Endothelial cell of umbilical vein (primary cell): Measurements from ENCODE around the gene RBM5. TPM values are rescaled to one million over a fixed set of nuclear protein-coding genes. Genes with fewer than 3 reads are reported as not detected.

ENCODE experiments used
- BruUV-seq: library from RNA; stranded (reverse); fragments of 400-500 nt; replicated peaks from 2 replicates; lab custom pipeline; 2021; lab: Mats Ljungman, UMichigan
- CTCF ChIA-PET: fragments of 300-600, 350-600 bp; sonication (Branson Sonifier 250); formaldehyde crosslinking; loops from one replicate; lab custom pipeline; 2021; ENCODE audit warnings: antibody characterized with exemption, inconsistent platforms; lab: Charles Lee
- POLR2A ChIA-PET: fragments of 300-600, 350-600 bp; sonication (Branson Sonifier 250); formaldehyde crosslinking; loops from one replicate; lab custom pipeline; 2021; ENCODE audit warnings: antibody characterized with exemption, inconsistent platforms; lab: Charles Lee
- DNase-seq: peaks from one replicate; pipeline ENCODE4 v3.0.0-alpha.2; 2011; ENCODE audit warnings: low read depth, low spot score
- FAIRE-seq: peaks from 2 replicates; lab custom pipeline; 2011; peaks lifted over from hg19 to GRCh38; lab: Jason Lieb, UNC
- H2AFZ ChIP-seq: 2 replicates; pipeline ENCODE4 v1.6.0; 2012; ENCODE audit warnings: low read depth, low read length, control low read depth, inconsistent platforms
- H3K27ac ChIP-seq: 2 replicates; pipeline ENCODE4 v1.5.1; 2011; ENCODE audit warnings: low read depth, mild to moderate bottlenecking, control low read depth, low read length, moderate library complexity; ENCODE audit not compliant: insufficient read depth
- H3K27me3 ChIP-seq, 2 experiments: 2 replicates each; pipeline versions ENCODE4 v1.6.0 to v1.6.1; 2011; ENCODE audit warnings: low read length in 2 of 2, mixed read lengths in 1 of 2; ENCODE audit not compliant: control insufficient read depth in 2 of 2, insufficient read depth in 2 of 2
- H3K36me3 ChIP-seq, 2 experiments: 2 replicates in 1 of 2; 3 replicates in 1 of 2; pipeline ENCODE4 v1.5.1; 2011; ENCODE audit warnings: low read length in 2 of 2, mild to moderate bottlenecking in 1 of 2, moderate library complexity in 1 of 2; ENCODE audit not compliant: control insufficient read depth in 2 of 2, insufficient read depth in 2 of 2; ENCODE audit errors: extremely low read depth in 1 of 2
- H3K4me1 ChIP-seq: 3 replicates; pipeline ENCODE4 v1.5.1; 2011; ENCODE audit warnings: mild to moderate bottlenecking, low read length; ENCODE audit not compliant: control insufficient read depth, insufficient read depth; ENCODE audit errors: extremely low read depth
- H3K4me2 ChIP-seq: 2 replicates; pipeline ENCODE4 v1.6.1; 2011; ENCODE audit warnings: low read length, control low read depth, mixed read lengths; ENCODE audit not compliant: insufficient read depth
- H3K4me3 ChIP-seq, 3 experiments: fragments of 200-600 bp in 1 of 3; sonication (generic), shearing (Covaris generic) in 1 of 3; replicated peaks in 1 of 3; 2 replicates each; pipeline ENCODE4 v1.5.1; 2011 to 2016; ENCODE audit warnings: control low read depth in 3 of 3, low read length in 3 of 3, mild to moderate bottlenecking in 2 of 3, inconsistent platforms in 1 of 3, low read depth in 1 of 3, moderate library complexity in 1 of 3; ENCODE audit not compliant: insufficient read depth in 1 of 3
- H3K79me2 ChIP-seq: 2 replicates; pipeline ENCODE4 v1.6.0; 2012; ENCODE audit warnings: low read length, inconsistent platforms; ENCODE audit not compliant: control insufficient read depth, insufficient read depth
- H3K9ac ChIP-seq: replicated peaks from 2 replicates; pipeline ENCODE3; 2011; ENCODE audit warnings: low read length, control low read depth; ENCODE audit not compliant: insufficient read depth; ENCODE audit errors: extremely low read depth
- H3K9me1 ChIP-seq: replicated peaks from 3 replicates; pipeline ENCODE4 v1.6.0; 2011; ENCODE audit warnings: mild to moderate bottlenecking, low read length; ENCODE audit not compliant: control insufficient read depth, insufficient read depth; ENCODE audit errors: extremely low read depth
- H3K9me3 ChIP-seq: replicated peaks from 2 replicates; pipeline ENCODE4 v1.5.1; 2012; ENCODE audit warnings: low read length, inconsistent platforms; ENCODE audit not compliant: control insufficient read depth, insufficient read depth
- H4K20me1 ChIP-seq: replicated peaks from 2 replicates; pipeline ENCODE3; 2011; ENCODE audit warnings: mild to moderate bottlenecking, low read length; ENCODE audit not compliant: control insufficient read depth, insufficient read depth; ENCODE audit errors: extremely low read depth
- EZH2 ChIP-seq: IDR thresholded peaks from 2 replicates; pipeline ENCODE4 v1.6.1; 2012; ENCODE audit warnings: borderline replicate concordance, low read depth, mild to moderate bottlenecking, moderate library complexity, low read length, inconsistent platforms; ENCODE audit not compliant: severe bottlenecking
- FOS ChIP-seq: IDR thresholded peaks from 2 replicates; pipeline ENCODE4 v1.6.1; 2011; ENCODE audit warnings: mild to moderate bottlenecking, low read length, moderate library complexity, borderline replicate concordance; ENCODE audit not compliant: insufficient read depth
- GATA2 ChIP-seq: IDR thresholded peaks from 2 replicates; pipeline ENCODE4 v1.7.0; 2011; ENCODE audit warnings: low read depth, mild to moderate bottlenecking, moderate library complexity, mixed read lengths, low read length; ENCODE audit not compliant: insufficient read length, insufficient read depth
- JUN ChIP-seq: IDR thresholded peaks from 2 replicates; pipeline ENCODE4 v1.6.1; 2011; ENCODE audit warnings: borderline replicate concordance, low read depth; ENCODE audit not compliant: insufficient read length, insufficient read depth
- MAX ChIP-seq: IDR thresholded peaks from 2 replicates; pipeline ENCODE4 v1.6.1; 2011; ENCODE audit not compliant: insufficient read depth, insufficient read length
- MYC ChIP-seq: IDR thresholded peaks from one replicate; pipeline ENCODE4 v1.6.1; 2011; ENCODE audit warnings: mild to moderate bottlenecking, low read depth, low read length
- POLR2A ChIP-seq: IDR thresholded peaks from 2 replicates; pipeline ENCODE4 v1.6.1; 2012; ENCODE audit warnings: low read depth, mild to moderate bottlenecking, control low read depth, low read length
- POLR2AphosphoS5 ChIP-seq: IDR thresholded peaks from 2 replicates; pipeline ENCODE4 v1.6.1; 2012; ENCODE audit warnings: low read depth, mild to moderate bottlenecking, control low read depth, low read length, moderate library complexity; ENCODE audit not compliant: insufficient read depth
- dilution Hi-C: fragments of 300-500 bp; cut with MboI; formaldehyde crosslinking; loops from one replicate; pipeline ENCODE4 v1.15.0; 2019; ENCODE audit warnings: low sequenced_read_pairs; ENCODE audit not compliant: extremely low pct_ligation_motif_present
- intact Hi-C: fragments of 100-400 bp; cut with micrococcal nuclease; formaldehyde crosslinking; loops from one replicate; pipeline ENCODE4 v1.10.0; 2022
- polyA plus RNA-seq, 4 experiments: library from polyadenylated mRNA; depleted of rRNA in 3 of 4; stranded (reverse) in 3 of 4; unstranded in 1 of 4; fragments of >200 nt; gene quantifications; 2 replicates each; pipeline versions ENCODE4 v1.2.1 to v1.2.3, GENCODE V29; 2011 to 2012; ENCODE audit warnings: missing spikeins in 1 of 4
- total RNA-seq: library from RNA; stranded (reverse); gene quantifications from 2 replicates; pipeline ENCODE4 v1.2.3, GENCODE V29; 2021
- TF ChIP-seq, protein P1 (sequence below), 2 donors: IDR thresholded peaks; 1 replicate in 1 of 2; 2 replicates in 1 of 2; pipeline ENCODE4 v1.5.1; 2011; ENCODE audit warnings: low read length in 2 of 2, mild to moderate bottlenecking in 2 of 2, moderate library complexity in 2 of 2, control low read depth in 1 of 2, inconsistent platforms in 1 of 2, low read depth in 1 of 2; ENCODE audit not compliant: insufficient read depth in 1 of 2; ENCODE audit errors: extremely low read depth in 1 of 2

RBM5 gene
- total and polyA plus RNA-seq, 2 donors (not counting 3 experiments of a cell fraction or from before 2014, with no cell fraction given): 190 to 218 TPM

GRCh38 chr3:50112462-50112861, 23.7 kb downstream of the RBM5 start:
- Histone ChIP-seq H3K9me3 (no peaks in the 10 kb centered on the region), H2AFZ (no peak overlapping the region), H3K79me2 (no peaks in the 10 kb centered on the region), H3K36me3 (peaks cover 62 to 67% of the 10 kb centered on the region in 2 experiments), H3K4me2 (no peak overlapping the region), H3K4me3 (no peak overlapping the region), H3K27me3 (no peaks in the 10 kb centered on the region), H3K27ac (no peak overlapping the region), H3K4me1 (no peaks in the 10 kb centered on the region), H3K9me1 (no peaks in the 10 kb centered on the region), H4K20me1 (no peaks in the 10 kb centered on the region), H3K9ac (no peak overlapping the region)
- dilution Hi-C loops (loop anchor here (10.0 kb wide), 1 partner anchor 72 kb away; no protein-coding TSS in a partner anchor), intact Hi-C loops (no loop called here)
- ChIA-PET POLR2A (interaction anchor here (0.6 kb wide), 2 partner anchors 90 to 1360 kb away, joined by 4 to 5 read pairs; no protein-coding TSS in a partner anchor), CTCF (no interaction called here)
- BruUV-seq: no TSS peak
- no peak for FAIRE-seq
- no peak for DNase-seq
- TF ChIP-seq JUN: no peak
- TF ChIP-seq POLR2AphosphoS5: no peak
- no peak for TF ChIP-seq EZH2
- TF ChIP-seq, protein P1, sequence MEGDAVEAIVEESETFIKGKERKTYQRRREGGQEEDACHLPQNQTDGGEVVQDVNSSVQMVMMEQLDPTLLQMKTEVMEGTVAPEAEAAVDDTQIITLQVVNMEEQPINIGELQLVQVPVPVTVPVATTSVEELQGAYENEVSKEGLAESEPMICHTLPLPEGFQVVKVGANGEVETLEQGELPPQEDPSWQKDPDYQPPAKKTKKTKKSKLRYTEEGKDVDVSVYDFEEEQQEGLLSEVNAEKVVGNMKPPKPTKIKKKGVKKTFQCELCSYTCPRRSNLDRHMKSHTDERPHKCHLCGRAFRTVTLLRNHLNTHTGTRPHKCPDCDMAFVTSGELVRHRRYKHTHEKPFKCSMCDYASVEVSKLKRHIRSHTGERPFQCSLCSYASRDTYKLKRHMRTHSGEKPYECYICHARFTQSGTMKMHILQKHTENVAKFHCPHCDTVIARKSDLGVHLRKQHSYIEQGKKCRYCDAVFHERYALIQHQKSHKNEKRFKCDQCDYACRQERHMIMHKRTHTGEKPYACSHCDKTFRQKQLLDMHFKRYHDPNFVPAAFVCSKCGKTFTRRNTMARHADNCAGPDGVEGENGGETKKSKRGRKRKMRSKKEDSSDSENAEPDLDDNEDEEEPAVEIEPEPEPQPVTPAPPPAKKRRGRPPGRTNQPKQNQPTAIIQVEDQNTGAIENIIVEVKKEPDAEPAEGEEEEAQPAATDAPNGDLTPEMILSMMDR (IDR thresholded peaks at IDR 0.05; ENCODE audit: extremely low read depth in 1 of 2, insufficient read depth in 1 of 2, low read depth in 1 of 2, low read length in 2 of 2): no peak
- no peak for TF ChIP-seq GATA2
- no peak for TF ChIP-seq FOS
- TF ChIP-seq MYC: no peak
- TF ChIP-seq MAX: no peak
- TF ChIP-seq POLR2A: no peak
